ENCODE data around the gene PRRC2B.

PRRC2B gene

DNA sequence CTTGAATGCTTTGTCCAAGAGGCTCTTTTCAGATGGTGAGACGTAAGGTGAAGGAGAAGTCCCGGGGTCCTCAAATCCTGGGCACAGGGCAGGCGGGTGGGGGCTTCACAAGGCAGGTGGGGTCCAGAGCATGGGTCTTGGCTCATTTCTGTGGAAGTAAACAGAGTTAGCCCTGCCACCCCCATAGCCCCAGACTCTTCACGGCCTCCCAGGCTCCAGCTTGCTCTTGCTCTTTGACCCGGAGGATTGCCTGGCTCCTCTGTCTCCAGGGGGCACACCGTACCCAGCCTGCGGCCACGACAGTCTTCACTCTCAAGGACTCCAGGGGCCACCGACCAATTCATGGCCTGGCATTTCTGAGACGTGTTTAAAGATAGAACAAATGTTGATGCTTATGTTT, 80.0 kb downstream of the PRRC2B start:
- no peak for DNase-seq

DNA sequence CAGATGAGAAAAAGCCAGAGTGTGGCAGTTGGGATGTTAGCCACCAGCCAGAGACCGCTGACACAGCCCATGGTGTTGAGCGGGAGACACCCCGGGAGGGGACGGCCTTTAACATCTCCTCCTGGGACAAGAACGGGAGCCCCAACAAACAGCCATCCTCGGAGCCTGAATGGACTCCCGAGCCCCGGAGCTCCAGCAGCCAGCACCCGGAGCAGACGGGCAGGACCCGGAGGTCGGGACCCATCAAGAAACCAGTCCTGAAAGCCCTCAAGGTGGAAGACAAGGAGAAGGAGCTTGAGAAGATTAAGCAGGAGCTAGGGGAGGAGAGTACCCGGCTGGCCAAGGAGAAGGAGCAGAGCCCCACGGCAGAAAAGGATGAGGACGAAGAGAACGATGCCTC, 80.8 kb downstream of the PRRC2B start:
- no peak for DNase-seq

- no peak for DNase-seq
These were observed 81.4 kb downstream of the PRRC2B start for GRCh38 chr9:131475111-131475955.

- no peak for DNase-seq
These were observed 82.3 kb downstream of the PRRC2B start for GRCh38 chr9:131475956-131476776.

GRCh38 chr9:131476777-131477345, 83.0 kb downstream of the PRRC2B start:
- no peak for DNase-seq

GRCh38 chr9:131477367-131477766, 83.5 kb downstream of the PRRC2B start:
- no peak for DNase-seq

GRCh38 chr9:131477816-131478419, 84.0 kb downstream of the PRRC2B start:
- no peak for DNase-seq

DNA sequence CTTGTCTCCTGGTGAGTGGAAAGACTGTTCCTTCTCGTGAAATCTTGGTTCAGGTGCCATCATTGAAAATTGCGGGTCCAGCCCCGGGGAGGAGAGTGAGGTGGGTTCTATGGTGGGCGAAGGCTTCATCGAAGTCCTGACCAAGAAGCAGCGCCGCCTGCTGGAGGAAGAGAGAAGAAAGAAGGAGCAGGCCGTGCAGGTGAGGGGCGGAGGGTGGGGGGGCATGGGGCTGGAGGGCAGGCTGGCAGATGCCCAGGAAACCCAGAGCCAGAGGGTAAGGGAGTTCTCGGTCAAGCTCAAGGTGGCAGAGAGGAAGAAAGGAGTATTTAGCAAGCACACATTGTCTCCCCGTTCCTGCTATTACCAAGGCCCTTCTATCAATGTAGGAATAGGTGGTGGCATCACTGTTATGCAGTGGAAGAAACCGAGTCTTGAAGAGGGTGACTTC, 84.6 kb downstream of the PRRC2B start:
- DNase-seq, result peak; percentile 59

- DNase-seq, result no peak
These were observed 85.0 kb downstream of the PRRC2B start for GRCh38 chr9:131478911-131479310.

DNA sequence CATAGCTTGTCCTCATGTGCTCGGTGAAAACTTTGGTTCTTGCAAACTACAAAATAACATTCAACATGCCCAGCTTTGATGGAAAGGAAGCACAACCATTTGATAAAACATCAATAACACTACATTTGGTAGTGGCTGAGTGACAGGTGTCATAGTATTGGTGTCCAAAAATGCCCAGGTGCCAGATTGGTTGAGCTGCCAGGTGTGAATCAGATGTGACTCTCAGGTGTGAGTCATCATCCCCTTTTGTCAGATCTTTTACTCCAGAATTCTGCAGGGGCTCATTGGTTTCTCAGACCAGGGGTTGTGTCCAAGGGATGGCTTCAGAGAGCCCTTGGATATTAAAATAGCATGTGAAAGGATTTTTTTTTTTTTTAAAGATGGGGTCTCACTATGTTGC, 86.4 kb downstream of the PRRC2B start:
- no peak for DNase-seq

- no peak for DNase-seq
These were observed 87.8 kb downstream of the PRRC2B start for GRCh38 chr9:131481441-131482342.

DNA sequence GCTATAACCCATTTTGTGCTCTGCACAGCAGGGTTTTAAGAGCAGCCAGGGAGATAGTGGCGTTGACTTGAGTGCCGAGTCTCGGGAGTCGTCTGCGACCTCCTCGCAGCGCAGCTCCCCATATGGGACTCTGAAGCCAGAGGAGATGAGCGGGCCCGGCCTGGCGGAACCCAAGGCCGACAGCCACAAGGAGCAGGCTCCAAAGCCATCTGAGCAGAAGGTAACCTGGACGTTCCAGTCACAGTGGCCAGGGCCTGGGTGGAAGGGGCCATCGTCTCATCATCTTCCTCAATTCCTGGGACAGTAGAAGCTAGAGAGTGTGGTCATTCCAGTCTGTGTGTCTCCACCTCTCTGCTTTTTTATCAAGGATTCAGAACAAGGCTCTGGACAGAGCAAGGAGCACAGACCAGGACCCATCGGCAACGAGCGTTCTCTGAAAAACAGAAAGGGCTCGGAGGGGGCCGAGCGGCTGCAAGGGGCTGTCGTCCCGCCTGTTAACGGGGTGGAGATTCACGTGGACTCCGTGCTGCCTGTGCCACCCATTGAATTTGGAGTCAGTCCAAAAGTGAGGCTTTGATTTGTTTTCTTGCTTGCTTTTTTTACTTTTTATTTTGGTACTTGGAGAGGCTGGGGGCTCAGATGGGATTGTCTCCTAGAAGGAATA, 88.6 kb downstream of the PRRC2B start:
- DNase-seq, result no peak

- DNase-seq, result no peak
These were observed 89.6 kb downstream of the PRRC2B start for GRCh38 chr9:131483319-131484050.

- no peak for DNase-seq
These were observed 90.2 kb downstream of the PRRC2B start for GRCh38 chr9:131484051-131484445.

GRCh38 chr9:131484560-131485185, 90.8 kb downstream of the PRRC2B start:
- no peak for DNase-seq

- DNase-seq, result no peak
These were observed 91.3 kb downstream of the PRRC2B start for GRCh38 chr9:131485206-131485605.

DNA sequence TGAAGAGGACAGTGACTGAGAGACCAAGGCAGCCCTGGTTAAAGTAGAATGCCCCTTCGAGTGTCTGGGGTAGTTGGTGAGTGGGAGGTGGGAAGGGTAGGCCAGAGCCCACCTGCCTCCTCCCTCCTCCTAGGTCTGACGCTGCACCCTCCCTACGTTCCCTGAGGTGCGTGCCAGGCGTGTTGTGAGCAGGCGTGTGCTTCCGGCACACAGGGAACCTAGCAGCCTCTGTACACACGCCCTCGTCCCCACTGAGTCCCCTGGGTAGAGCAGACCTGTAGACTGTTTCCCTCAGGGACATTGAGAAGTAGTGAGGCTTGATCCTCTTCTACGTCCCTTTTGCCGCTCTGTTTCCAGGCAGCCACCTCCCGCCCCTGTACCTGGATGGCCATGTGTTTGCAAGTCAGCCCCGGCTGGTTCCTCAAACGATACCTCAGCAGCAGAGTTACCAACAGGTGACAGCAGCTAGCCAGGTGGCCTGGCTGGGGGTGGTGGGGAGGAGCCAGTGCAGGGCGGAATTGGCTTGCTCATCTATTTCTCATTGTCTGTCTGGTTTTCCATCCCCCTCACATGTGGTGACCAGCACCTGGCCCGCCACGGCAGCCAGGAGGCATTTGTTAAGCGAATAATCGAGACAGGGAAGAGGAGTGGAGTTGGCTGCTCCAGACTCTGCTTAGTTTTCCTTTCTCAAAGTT, 92.0 kb downstream of the PRRC2B start:
- DNase-seq, result no peak

DNA sequence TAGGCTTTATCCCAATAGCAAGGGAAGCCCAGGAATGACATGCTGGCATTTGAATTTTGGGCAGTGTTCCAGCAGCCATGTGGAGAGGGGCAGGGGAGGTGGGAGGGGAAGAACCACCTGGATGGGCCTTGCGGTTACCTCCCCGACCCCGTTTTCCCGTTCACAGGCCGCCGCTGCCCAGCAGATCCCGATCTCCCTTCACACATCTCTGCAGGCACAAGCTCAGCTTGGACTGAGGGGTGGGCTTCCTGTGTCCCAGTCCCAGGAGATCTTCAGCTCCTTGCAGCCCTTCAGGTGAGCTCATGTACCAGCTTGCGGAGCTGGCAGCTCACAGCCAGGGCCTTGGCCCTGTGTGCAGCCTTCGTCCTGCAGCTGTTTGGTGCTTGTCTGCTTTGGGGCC, 93.1 kb downstream of the PRRC2B start:
- DNase-seq, result no peak

- no peak for DNase-seq
These were observed 93.7 kb downstream of the PRRC2B start for GRCh38 chr9:131487621-131488031.

- no peak for DNase-seq
These were observed 96.6 kb downstream of the PRRC2B start for GRCh38 chr9:131490514-131490913.
